ENCODE data around the gene SLC2A3. TPM values are rescaled to one million over a fixed set of nuclear protein-coding genes. Genes with fewer than 3 reads are reported as not detected.
"Not testable (repeated sequence)": the region's sequence is repeated elsewhere in the genome, so short reads cannot be mapped to it uniquely, and the experiment has no call there.

The SLC2A3 gene
- total and polyA plus RNA-seq, 2 donors (not counting 3 experiments of a cell fraction or from before 2014, with no cell fraction given), result 13.9 to 20.8 TPM

- intact Hi-C loops (cut with micrococcal nuclease), result no loop called here
- POLR2A ChIA-PET, result no interaction called here
- no peak for DNase-seq (ENCODE audit: low read depth, low spot score)
These were observed 36.2 kb downstream of the SLC2A3 start for GRCh38 chr12:7899755-7900154.

GRCh38 chr12:7896726-7897125 lies 39.3 kb downstream of the SLC2A3 start:
- peaks cover 10 to 13% of the 10 kb centered on the region in 2 experiments for H3K27me3 ChIP-seq (ENCODE audit: control insufficient read depth in 2 of 2, insufficient read depth in 2 of 2, low read length in 2 of 2)
- CTCF ChIA-PET, result not testable (repeated sequence)

More at GRCh38 chr12:7899755-7900154, 36.2 kb downstream of the SLC2A3 start:
- H3K79me2 ChIP-seq (ENCODE audit: control insufficient read depth, insufficient read depth, low read length), result no peaks in the 10 kb centered on the region
- CTCF ChIA-PET, result interaction anchor here (1.8 kb wide), 1 partner anchor 82 kb away, joined by 4 read pairs; no protein-coding TSS in a partner anchor
- TF ChIP-seq POLR2AphosphoS5 (IDR thresholded peaks at IDR 0.05; ENCODE audit: insufficient read depth, low read depth, low read length), result no peak
- H3K4me1 ChIP-seq (ENCODE audit: control insufficient read depth, extremely low read depth, insufficient read depth, low read length), result no peaks in the 10 kb centered on the region
- no peaks in the 10 kb centered on the region for H3K9me1 ChIP-seq (replicated peaks; ENCODE audit: control insufficient read depth, extremely low read depth, insufficient read depth, low read length)
- H2AFZ ChIP-seq (ENCODE audit: low read depth, low read length), result no peak overlapping the region
- H3K27ac ChIP-seq (ENCODE audit: insufficient read depth, low read depth, low read length), result no peak overlapping the region
- peaks cover 10 to 16% of the 10 kb centered on the region in 2 experiments for H3K27me3 ChIP-seq (ENCODE audit: control insufficient read depth in 2 of 2, insufficient read depth in 2 of 2, low read length in 2 of 2)
- H3K4me2 ChIP-seq (ENCODE audit: insufficient read depth, low read length), result no peak overlapping the region
- no peaks in the 10 kb centered on the region for H4K20me1 ChIP-seq (replicated peaks; ENCODE audit: control insufficient read depth, extremely low read depth, insufficient read depth, low read length)
- no peaks in the 10 kb centered on the region for H3K9me3 ChIP-seq (replicated peaks; ENCODE audit: control insufficient read depth, insufficient read depth, low read length)
- no peaks in the 10 kb centered on the region for H3K36me3 ChIP-seq (ENCODE audit: control insufficient read depth in 2 of 2, extremely low read depth in 1 of 2, insufficient read depth in 2 of 2, low read length in 2 of 2)
- H3K9ac ChIP-seq (replicated peaks; ENCODE audit: extremely low read depth, insufficient read depth, low read length), result no peak overlapping the region
- H3K4me3 ChIP-seq (replicated peaks in 1 of 3; ENCODE audit: insufficient read depth in 1 of 3, low read depth in 1 of 3, low read length in 3 of 3), result no peak overlapping the region
- dilution Hi-C loops (cut with MboI; ENCODE audit: extremely low pct_ligation_motif_present, low sequenced_read_pairs), result no loop called here
- FAIRE-seq, result no peak
- BruUV-seq (replicated peaks), result no TSS peak

More at GRCh38 chr12:7896726-7897125, 39.3 kb downstream of the SLC2A3 start:
- H3K27ac ChIP-seq (ENCODE audit: insufficient read depth, low read depth, low read length); H3K36me3 ChIP-seq (ENCODE audit: control insufficient read depth in 2 of 2, extremely low read depth in 1 of 2, insufficient read depth in 2 of 2, low read length in 2 of 2); H3K9ac ChIP-seq (replicated peaks; ENCODE audit: extremely low read depth, insufficient read depth, low read length); dilution Hi-C loops (cut with MboI; ENCODE audit: extremely low pct_ligation_motif_present, low sequenced_read_pairs); H3K4me2 ChIP-seq (ENCODE audit: insufficient read depth, low read length); H2AFZ ChIP-seq (ENCODE audit: low read depth, low read length); BruUV-seq (replicated peaks); DNase-seq (ENCODE audit: low read depth, low spot score); H3K9me1 ChIP-seq (replicated peaks; ENCODE audit: control insufficient read depth, extremely low read depth, insufficient read depth, low read length); H4K20me1 ChIP-seq (replicated peaks; ENCODE audit: control insufficient read depth, extremely low read depth, insufficient read depth, low read length); POLR2A ChIA-PET; H3K4me3 ChIP-seq (replicated peaks in 1 of 3; ENCODE audit: insufficient read depth in 1 of 3, low read depth in 1 of 3, low read length in 3 of 3); intact Hi-C loops (cut with micrococcal nuclease); FAIRE-seq; H3K79me2 ChIP-seq (ENCODE audit: control insufficient read depth, insufficient read depth, low read length); H3K4me1 ChIP-seq (ENCODE audit: control insufficient read depth, extremely low read depth, insufficient read depth, low read length); H3K9me3 ChIP-seq (replicated peaks; ENCODE audit: control insufficient read depth, insufficient read depth, low read length): not testable (repeated sequence)
